Stimulated activated CD4-positive, alpha-beta T cell treated with anti-CD3 and anti-CD28 coated beads, Interleukin-1b, Interleukin-23, amount 100 ng/mL, for 1 hour (primary cell): ENCODE data around the gene KCNIP4.
A peak's percentile ranks its signal among the peaks of the same experiment; 100 is the strongest.
"Not testable (repeated sequence)": the region's sequence is repeated elsewhere in the genome, so short reads cannot be mapped to it uniquely, and the experiment has no call there.

Source experiments
- DNase-seq, 2 donors: peaks; one replicate each; pipeline ENCODE4 v3.0.0-alpha.2; 2020; ENCODE audit warnings: low read depth in 2 of 2

KCNIP4 gene

GRCh38 chr4:20754036-20754435 lies 1194.5 kb downstream of the KCNIP4 start:
- no peak for DNase-seq

- DNase-seq: no peak
Observed at GRCh38 chr4:20752641-20753040, 1195.9 kb downstream of the KCNIP4 start.

- DNase-seq: not testable (repeated sequence)
Observed at GRCh38 chr4:20746000-20746399, 1202.6 kb downstream of the KCNIP4 start.

GRCh38 chr4:20735931-20736330 lies 1212.6 kb downstream of the KCNIP4 start:
- no peak for DNase-seq

- no peak for DNase-seq
Observed at GRCh38 chr4:20724915-20725314, 1223.7 kb downstream of the KCNIP4 start.

GRCh38 chr4:20723463-20723862 lies 1225.1 kb downstream of the KCNIP4 start:
- DNase-seq: no peak

GRCh38 chr4:20723019-20723418 lies 1225.6 kb downstream of the KCNIP4 start:
- DNase-seq: no peak

- DNase-seq: no peak
Observed at GRCh38 chr4:20711335-20711734, 1237.2 kb downstream of the KCNIP4 start.

- peak; percentile 67 to 83 for DNase-seq
Observed at GRCh38 chr4:20700007-20700761, 1248.4 kb downstream of the KCNIP4 start, which contains the start of gene PACRGL. TSS of gene PACRGL (plus strand) at chr4:20700458. CDS start at chr4:20704482, 4,024 bp downstream.

GRCh38 chr4:20698820-20699219 lies 1249.8 kb downstream of the KCNIP4 start:
- DNase-seq: no peak

- DNase-seq: no peak
Observed at GRCh38 chr4:20698382-20698781, 1250.2 kb downstream of the KCNIP4 start.

GRCh38 chr4:20696815-20697214 lies 1251.8 kb downstream of the KCNIP4 start:
- no peak for DNase-seq

- no peak for DNase-seq
Observed at GRCh38 chr4:20687864-20688263, 1260.7 kb downstream of the KCNIP4 start.

GRCh38 chr4:20684852-20685763 lies 1263.5 kb downstream of the KCNIP4 start:
- DNase-seq: no peak

GRCh38 chr4:20683766-20684165 lies 1264.8 kb downstream of the KCNIP4 start:
- no peak for DNase-seq

- DNase-seq: no peak
Observed at GRCh38 chr4:20682853-20683252, 1265.7 kb downstream of the KCNIP4 start.

GRCh38 chr4:20681271-20681670 lies 1267.3 kb downstream of the KCNIP4 start:
- DNase-seq: no peak

- DNase-seq: no peak
Observed at GRCh38 chr4:20680736-20681135, 1267.8 kb downstream of the KCNIP4 start.

- DNase-seq: no peak
Observed at GRCh38 chr4:20679951-20680350, 1268.6 kb downstream of the KCNIP4 start.
